Activated CD4-positive, alpha-beta T cell treated with anti-CD3 and anti-CD28 coated beads, Interleukin-2, amount 10 ng/mL, durations not matched to agents 7 days and 5 days (primary cell): ENCODE measurements around the gene RSPH1. TPM values are rescaled to one million over a fixed set of nuclear protein-coding genes. Genes with fewer than 3 reads are reported as not detected.

Experiments used
- CTCF ChIA-PET: fragments of 350-600 bp; sonication (Branson Sonifier 250); formaldehyde crosslinking; loops from one replicate; lab custom pipeline; 2021; ENCODE audit warnings: antibody characterized with exemption; lab: Charles Lee
- POLR2A ChIA-PET: fragments of 350-600 bp; sonication (Branson Sonifier 250); formaldehyde crosslinking; loops from one replicate; lab custom pipeline; 2021; ENCODE audit warnings: antibody characterized with exemption; lab: Charles Lee
- DNase-seq: peaks from one replicate; pipeline ENCODE4 v3.0.0-alpha.2; 2020
- H3K27ac Mint-ChIP-seq: one replicate; pipeline ENCODE4 v1.8.0; 2021; ENCODE audit warnings: mild to moderate bottlenecking, moderate library complexity, mixed read lengths
- H3K27me3 Mint-ChIP-seq: one replicate; pipeline ENCODE4 v1.8.0; 2021; ENCODE audit warnings: mixed read lengths
- H3K36me3 Mint-ChIP-seq: one replicate; pipeline ENCODE4 v1.8.0; 2021; ENCODE audit warnings: low read depth, mixed read lengths
- H3K4me1 Mint-ChIP-seq: one replicate; pipeline ENCODE4 v1.8.0; 2021; ENCODE audit warnings: mixed read lengths
- H3K4me3 Mint-ChIP-seq: one replicate; pipeline ENCODE4 v1.8.0; 2021; ENCODE audit warnings: mild to moderate bottlenecking, moderate library complexity, mixed read lengths
- H3K9me3 Mint-ChIP-seq: one replicate; pipeline ENCODE4 v1.8.0; 2021; ENCODE audit warnings: mixed read lengths
- total RNA-seq, 2 experiments: library from RNA; stranded (reverse); gene quantifications; one replicate each; pipeline ENCODE4 v1.2.3, GENCODE V29; 2021

Gene RSPH1
- total RNA-seq, 2 experiments from 2014 or later = not detected

GRCh38 chr21:42453986-42454570 is 41.9 kb downstream of the RSPH1 start:
- Mint-ChIP-seq H3K4me3 (no peak overlapping the region), H3K27me3 (no peaks in the 10 kb centered on the region), H3K4me1 (peaks cover 45% of the 10 kb centered on the region), H3K27ac (peak overlapping the region; percentile 41), H3K9me3 (no peaks in the 10 kb centered on the region), H3K36me3 (no peaks in the 10 kb centered on the region)
- CTCF ChIA-PET = interaction anchor here (0.7 to 1.3 kb wide), 3 partner anchors 80 to 144 kb away, joined by 3 read pairs; no protein-coding TSS in a partner anchor
- no peak for DNase-seq
- POLR2A ChIA-PET = no interaction called here

- ChIA-PET CTCF (interaction anchor here (0.7 to 1.0 kb wide), 2 partner anchors 81 to 114 kb away, joined by 3 read pairs; no protein-coding TSS in a partner anchor), POLR2A (no interaction called here)
- Mint-ChIP-seq H3K36me3 (peaks cover under 1% of the 10 kb centered on the region), H3K27ac (no peak overlapping the region), H3K27me3 (no peaks in the 10 kb centered on the region), H3K4me3 (no peak overlapping the region), H3K4me1 (peaks cover 46% of the 10 kb centered on the region), H3K9me3 (no peaks in the 10 kb centered on the region)
- DNase-seq = no peak
These were observed 42.6 kb downstream of the RSPH1 start for GRCh38 chr21:42453224-42453985.

- ChIA-PET POLR2A (no interaction called here), CTCF (interaction anchor here (1.3 kb wide), 1 partner anchor 115 kb away, joined by 4 read pairs; no protein-coding TSS in a partner anchor)
- DNase-seq = no peak
- peaks cover 8% of the 10 kb centered on the region for H3K36me3 Mint-ChIP-seq
- no peak overlapping the region for H3K27ac Mint-ChIP-seq
- H3K4me3 Mint-ChIP-seq = no peak overlapping the region
- H3K9me3 Mint-ChIP-seq = no peaks in the 10 kb centered on the region
- peaks cover 49% of the 10 kb centered on the region for H3K4me1 Mint-ChIP-seq
- H3K27me3 Mint-ChIP-seq = no peaks in the 10 kb centered on the region
These were observed 43.4 kb downstream of the RSPH1 start for GRCh38 chr21:42452401-42453223.

GRCh38 chr21:42451941-42452340 is 44.1 kb downstream of the RSPH1 start:
- Mint-ChIP-seq H3K36me3 (peaks cover 15% of the 10 kb centered on the region), H3K4me3 (no peak overlapping the region), H3K27me3 (no peaks in the 10 kb centered on the region), H3K9me3 (no peaks in the 10 kb centered on the region), H3K27ac (no peak overlapping the region), H3K4me1 (peaks cover 45% of the 10 kb centered on the region)
- DNase-seq = no peak
- CTCF ChIA-PET = interaction anchor here (1.3 kb wide), 1 partner anchor 114 kb away, joined by 4 read pairs; no protein-coding TSS in a partner anchor
- POLR2A ChIA-PET = no interaction called here

- H3K4me3 Mint-ChIP-seq = no peak overlapping the region
- no peaks in the 10 kb centered on the region for H3K27me3 Mint-ChIP-seq
- peaks cover 40% of the 10 kb centered on the region for H3K4me1 Mint-ChIP-seq
- peak overlapping the region; percentile 7 for H3K27ac Mint-ChIP-seq
- DNase-seq = no peak
- no peaks in the 10 kb centered on the region for H3K9me3 Mint-ChIP-seq
- CTCF ChIA-PET = interaction anchor here (1.4 kb wide), 1 partner anchor 190 kb away, joined by 3 read pairs; no protein-coding TSS in a partner anchor
- POLR2A ChIA-PET = no interaction called here
- H3K36me3 Mint-ChIP-seq = peaks cover 43% of the 10 kb centered on the region
These were observed 47.3 kb downstream of the RSPH1 start for GRCh38 chr21:42448686-42449085.

GRCh38 chr21:42447732-42448131 is 48.3 kb downstream of the RSPH1 start:
- Mint-ChIP-seq H3K27ac (no peak overlapping the region), H3K27me3 (no peaks in the 10 kb centered on the region), H3K4me1 (peaks cover 34% of the 10 kb centered on the region), H3K9me3 (no peaks in the 10 kb centered on the region), H3K4me3 (no peak overlapping the region), H3K36me3 (peaks cover 49% of the 10 kb centered on the region)
- POLR2A ChIA-PET = no interaction called here
- no peak for DNase-seq
- CTCF ChIA-PET = no interaction called here

GRCh38 chr21:42447182-42447581 is 48.8 kb downstream of the RSPH1 start:
- Mint-ChIP-seq H3K9me3 (no peaks in the 10 kb centered on the region), H3K27ac (peak overlapping the region; percentile 13), H3K4me3 (no peak overlapping the region), H3K36me3 (peaks cover 54% of the 10 kb centered on the region), H3K4me1 (peaks cover 34% of the 10 kb centered on the region), H3K27me3 (no peaks in the 10 kb centered on the region)
- no peak for DNase-seq
- POLR2A ChIA-PET = no interaction called here
- CTCF ChIA-PET = no interaction called here

- Mint-ChIP-seq H3K4me3 (no peak overlapping the region), H3K36me3 (peaks cover 61% of the 10 kb centered on the region), H3K27me3 (no peaks in the 10 kb centered on the region), H3K4me1 (peaks cover 34% of the 10 kb centered on the region), H3K9me3 (no peaks in the 10 kb centered on the region), H3K27ac (no peak overlapping the region)
- ChIA-PET POLR2A (no interaction called here), CTCF (interaction anchor here (3.3 kb wide), 1 partner anchor 136 kb away, joined by 9 read pairs; no protein-coding TSS in a partner anchor)
- no peak for DNase-seq
These were observed 49.5 kb downstream of the RSPH1 start for GRCh38 chr21:42446531-42446930.

- H3K9me3 Mint-ChIP-seq = no peaks in the 10 kb centered on the region
- DNase-seq = no peak
- ChIA-PET POLR2A (no interaction called here), CTCF (interaction anchor here (0.6 to 3.3 kb wide), 3 partner anchors 22 to 1472 kb away, joined by 3 to 9 read pairs (median 3); no protein-coding TSS in a partner anchor)
- H3K27me3 Mint-ChIP-seq = no peaks in the 10 kb centered on the region
- peaks cover 28% of the 10 kb centered on the region for H3K4me1 Mint-ChIP-seq
- H3K27ac Mint-ChIP-seq = no peak overlapping the region
- no peak overlapping the region for H3K4me3 Mint-ChIP-seq
- peaks cover 71% of the 10 kb centered on the region for H3K36me3 Mint-ChIP-seq
These were observed 50.7 kb downstream of the RSPH1 start for GRCh38 chr21:42445311-42445710.

- peaks cover 25% of the 10 kb centered on the region for H3K4me1 Mint-ChIP-seq
- ChIA-PET POLR2A (no interaction called here), CTCF (interaction anchor here (0.7 to 3.3 kb wide), 3 partner anchors 21 to 134 kb away, joined by 3 to 9 read pairs (median 3); no protein-coding TSS in a partner anchor)
- DNase-seq = no peak
- no peaks in the 10 kb centered on the region for H3K9me3 Mint-ChIP-seq
- H3K27ac Mint-ChIP-seq = no peak overlapping the region
- H3K36me3 Mint-ChIP-seq = peaks cover 78% of the 10 kb centered on the region
- H3K4me3 Mint-ChIP-seq = no peak overlapping the region
- no peaks in the 10 kb centered on the region for H3K27me3 Mint-ChIP-seq
These were observed 51.3 kb downstream of the RSPH1 start for GRCh38 chr21:42444745-42445059.

GRCh38 chr21:42443876-42444744 is 51.9 kb downstream of the RSPH1 start:
- DNase-seq = no peak
- ChIA-PET CTCF (interaction anchor here (0.7 to 3.3 kb wide), 2 partner anchors 42 to 133 kb away, joined by 3 to 9 read pairs; no protein-coding TSS in a partner anchor), POLR2A (no interaction called here)
- no peak overlapping the region for H3K4me3 Mint-ChIP-seq
- H3K4me1 Mint-ChIP-seq = peaks cover 27% of the 10 kb centered on the region
- H3K9me3 Mint-ChIP-seq = no peaks in the 10 kb centered on the region
- H3K27me3 Mint-ChIP-seq = no peaks in the 10 kb centered on the region
- H3K36me3 Mint-ChIP-seq = peaks cover 83% of the 10 kb centered on the region
- H3K27ac Mint-ChIP-seq = no peak overlapping the region
